Hepatocyte (in vitro differentiated cells): Measurements from ENCODE around the gene PRDX1.
"Not testable (repeated sequence)": the region's sequence is repeated elsewhere in the genome, so short reads cannot be mapped to it uniquely, and the experiment has no call there.

Source experiments
- CTCF ChIP-seq: fragments of 200-600 bp; sonication (generic); IDR thresholded peaks from 2 replicates; pipeline ENCODE4 v1.5.1; 2016; ENCODE audit warnings: antibody characterized with exemption, mild to moderate bottlenecking; ENCODE audit not compliant: poor library complexity
- EZH2 ChIP-seq: fragments of 200-600 bp; sonication (generic); IDR thresholded peaks from 2 replicates; pipeline ENCODE4 v1.6.1; 2016; ENCODE audit warnings: antibody characterized with exemption, mild to moderate bottlenecking, borderline replicate concordance
- EZH2phosphoT487 ChIP-seq: fragments of 200-600 bp; sonication (generic); IDR thresholded peaks from one replicate; pipeline ENCODE4 v1.6.1; 2018; ENCODE audit warnings: antibody characterized with exemption, mild to moderate bottlenecking, low read depth, moderate library complexity; ENCODE audit not compliant: unreplicated experiment, severe bottlenecking

- not testable (repeated sequence) for TF ChIP-seq CTCF, EZH2, EZH2phosphoT487
These were observed 47.5 kb downstream of the PRDX1 start for GRCh38 chr1:45474194-45474593.
